ENCODE results near the gene EYA4. TPM values are rescaled to one million over a fixed set of nuclear protein-coding genes. Genes with fewer than 3 reads are reported as not detected.

Gene EYA4
- total and polyA plus RNA-seq, 8 donors: 0.03 to 16.3 (median 0.87) TPM; not detected in 1

DNA sequence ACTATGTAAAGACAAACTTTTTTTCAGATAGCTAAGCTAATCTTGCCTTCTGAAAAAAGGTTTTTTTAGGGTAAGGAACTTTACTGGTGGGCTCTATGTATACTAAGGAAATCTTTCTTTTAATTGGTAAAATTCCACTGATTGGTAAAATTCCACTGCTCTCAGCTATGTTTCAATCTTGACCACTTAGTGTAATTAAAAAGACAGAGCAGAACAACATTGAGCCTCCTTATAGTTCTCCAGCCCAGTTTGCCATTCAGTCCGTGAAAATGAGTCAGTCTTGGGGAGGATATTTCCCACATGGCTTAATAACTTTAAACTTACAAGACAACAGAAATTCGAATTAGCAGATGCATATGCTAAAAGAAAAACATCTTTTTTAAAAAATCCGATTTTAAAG is 92.7 kb downstream of the EYA4 start:
- no peak for DNase-seq
- TF ChIP-seq POLR2A (IDR thresholded peaks at IDR 0.05): no peak
- Histone ChIP-seq H3K9me3 (no peaks in the 10 kb centered on the region), H3K36me3 (no peaks in the 10 kb centered on the region), H3K4me1 (no peaks in the 10 kb centered on the region), H3K27me3 (no peaks in the 10 kb centered on the region), H3K27ac (no peak overlapping the region), H3K4me3 (no peak overlapping the region)
- WGBS, 5 donors: 72 to 85% (median 78%) methylated on average over 3 of the region's 3 CpGs
- intact Hi-C loops (cut with DNase I; ENCODE audit: low total_unique reads): no loop called here

DNA sequence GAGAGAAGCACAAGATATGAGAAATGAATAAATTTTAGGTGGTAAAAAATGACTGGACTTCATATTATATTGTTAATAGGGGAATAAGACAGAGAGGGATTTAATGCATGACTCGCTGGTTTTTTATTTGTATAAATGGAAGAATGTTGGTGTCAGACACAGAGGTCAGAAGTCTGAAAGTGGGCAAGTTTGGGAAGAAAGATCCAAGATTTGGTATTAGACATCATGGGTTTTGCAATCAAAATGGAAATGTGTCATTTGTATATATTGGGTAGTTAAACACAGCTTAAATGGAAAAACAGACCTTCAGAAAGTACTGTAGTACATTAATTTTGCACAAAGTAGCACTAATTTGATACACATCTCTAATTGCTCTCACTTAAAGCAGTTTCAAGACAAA is 96.2 kb downstream of the EYA4 start:
- TF ChIP-seq, protein P1, sequence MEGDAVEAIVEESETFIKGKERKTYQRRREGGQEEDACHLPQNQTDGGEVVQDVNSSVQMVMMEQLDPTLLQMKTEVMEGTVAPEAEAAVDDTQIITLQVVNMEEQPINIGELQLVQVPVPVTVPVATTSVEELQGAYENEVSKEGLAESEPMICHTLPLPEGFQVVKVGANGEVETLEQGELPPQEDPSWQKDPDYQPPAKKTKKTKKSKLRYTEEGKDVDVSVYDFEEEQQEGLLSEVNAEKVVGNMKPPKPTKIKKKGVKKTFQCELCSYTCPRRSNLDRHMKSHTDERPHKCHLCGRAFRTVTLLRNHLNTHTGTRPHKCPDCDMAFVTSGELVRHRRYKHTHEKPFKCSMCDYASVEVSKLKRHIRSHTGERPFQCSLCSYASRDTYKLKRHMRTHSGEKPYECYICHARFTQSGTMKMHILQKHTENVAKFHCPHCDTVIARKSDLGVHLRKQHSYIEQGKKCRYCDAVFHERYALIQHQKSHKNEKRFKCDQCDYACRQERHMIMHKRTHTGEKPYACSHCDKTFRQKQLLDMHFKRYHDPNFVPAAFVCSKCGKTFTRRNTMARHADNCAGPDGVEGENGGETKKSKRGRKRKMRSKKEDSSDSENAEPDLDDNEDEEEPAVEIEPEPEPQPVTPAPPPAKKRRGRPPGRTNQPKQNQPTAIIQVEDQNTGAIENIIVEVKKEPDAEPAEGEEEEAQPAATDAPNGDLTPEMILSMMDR (IDR thresholded peaks at IDR 0.05): no peak
- no peak for TF ChIP-seq EP300 (IDR thresholded peaks at IDR 0.05)
- TF ChIP-seq POLR2AphosphoS5 (IDR thresholded peaks at IDR 0.05): no peak
- no peak for TF ChIP-seq POLR2A (IDR thresholded peaks at IDR 0.05)
- 67 to 93% (median 84%) methylated on average over 1 of the region's 1 CpG for WGBS, 5 donors
- no peaks in the 10 kb centered on the region for H3K9me3 ChIP-seq
- H3K36me3 ChIP-seq: no peaks in the 10 kb centered on the region
- peaks cover 5 to 17% (median 9%) of the 10 kb centered on the region in 4 donors for H3K4me1 ChIP-seq
- H3K27ac ChIP-seq: no peak overlapping the region
- no peaks in the 10 kb centered on the region for H3K27me3 ChIP-seq
- no peak overlapping the region for H3K4me3 ChIP-seq
- intact Hi-C loops (cut with DNase I; ENCODE audit: low total_unique reads): no loop called here
- DNase-seq: no peak

DNA sequence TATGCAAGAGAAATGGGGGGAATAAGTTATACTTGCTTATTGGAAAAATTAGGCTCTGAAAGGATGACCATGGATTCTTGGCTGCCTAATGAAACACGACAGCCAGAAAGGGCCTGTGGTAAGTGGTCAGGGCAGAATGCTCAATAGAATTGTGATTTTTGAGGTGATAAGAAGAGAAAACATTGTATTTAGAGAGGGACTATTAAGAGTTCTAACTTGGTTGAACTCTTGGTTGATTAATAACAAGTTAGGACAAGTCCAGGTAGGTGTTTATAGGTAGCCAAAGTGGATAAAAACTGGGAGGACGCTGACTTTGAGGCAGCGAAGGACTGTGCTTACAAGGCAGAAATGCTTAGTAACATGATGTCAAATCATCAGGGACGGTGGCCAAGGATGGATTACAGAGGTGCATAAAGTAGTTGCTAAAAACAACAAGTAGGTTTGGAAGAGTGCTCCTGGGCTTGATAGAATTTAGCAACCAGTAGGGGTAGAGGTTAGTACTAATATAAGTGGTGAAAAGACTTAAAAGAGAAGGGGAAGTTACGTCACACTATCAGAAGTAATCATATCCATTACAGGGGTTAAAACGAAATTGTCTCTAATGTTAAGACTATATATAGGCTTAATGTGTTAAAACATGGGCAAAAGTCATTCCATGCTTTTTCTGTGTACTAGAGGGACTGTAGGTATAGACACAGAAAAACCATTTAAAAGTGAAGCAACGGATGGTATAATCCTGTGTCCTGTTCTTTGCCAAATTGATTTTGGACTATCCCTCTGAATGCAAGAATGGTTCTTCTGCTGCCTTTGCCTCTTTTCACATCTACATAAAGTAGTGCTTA is 98.6 kb downstream of the EYA4 start:
- TF ChIP-seq, protein P1 (IDR thresholded peaks at IDR 0.05): no peak
- TF ChIP-seq POLR2A (IDR thresholded peaks at IDR 0.05) (no peak), EP300 (IDR thresholded peaks at IDR 0.05) (no peak), POLR2AphosphoS5 (IDR thresholded peaks at IDR 0.05) (no peak)
- Histone ChIP-seq H3K27ac (peak overlapping the region in 1 of 5 donors; percentile 32), H3K27me3 (no peaks in the 10 kb centered on the region), H3K4me1 (peaks cover 5 to 20% (median 9%) of the 10 kb centered on the region in 4 donors), H3K9me3 (no peaks in the 10 kb centered on the region), H3K36me3 (no peaks in the 10 kb centered on the region), H3K4me3 (no peak overlapping the region)
- no peak for DNase-seq
- intact Hi-C loops (cut with DNase I; ENCODE audit: low total_unique reads): no loop called here
- WGBS, 5 donors: 66 to 78% (median 73%) methylated on average over 7 of the region's 7 CpGs

- peak in 1 of 2 donors; percentile 15 for DNase-seq
- Histone ChIP-seq H3K27ac (peak overlapping the region in 3 of 5 donors; percentile 30 to 32 (median 32)), H3K4me3 (no peak overlapping the region), H3K4me1 (peaks cover 5 to 20% (median 9%) of the 10 kb centered on the region in 4 donors), H3K36me3 (no peaks in the 10 kb centered on the region), H3K27me3 (no peaks in the 10 kb centered on the region), H3K9me3 (no peaks in the 10 kb centered on the region)
- 37 to 60% (median 50%) methylated on average over 3 of the region's 3 CpGs for WGBS, 5 donors
- intact Hi-C loops (cut with DNase I; ENCODE audit: low total_unique reads): no loop called here
- no peak for TF ChIP-seq EP300 (IDR thresholded peaks at IDR 0.05)
- TF ChIP-seq POLR2A (IDR thresholded peaks at IDR 0.05): no peak
- TF ChIP-seq POLR2AphosphoS5 (IDR thresholded peaks at IDR 0.05): no peak
- TF ChIP-seq, protein P1 (IDR thresholded peaks at IDR 0.05): no peak
Observed at GRCh38 chr6:133340557-133340956, 99.4 kb downstream of the EYA4 start.
